Stomach (tissue), 9 donors: ENCODE data around the gene MAG. TPM values are rescaled to one million over a fixed set of nuclear protein-coding genes. Genes with fewer than 3 reads are reported as not detected.

ENCODE experiments used
- DNase-seq, 2 donors: peaks; one replicate each; pipeline versions ENCODE4 v3.0.0 to v3.0.0-alpha.2; 2013 to 2019
- H3K27ac ChIP-seq, 5 donors: fragments of 200-600 bp in 4 of 5; sonication (generic) in 4 of 5; one replicate each; pipeline ENCODE4 v1.5.1; 2013 to 2019; ENCODE audit warnings: mild to moderate bottlenecking in 1 of 5, moderate library complexity in 1 of 5
- H3K27me3 ChIP-seq, 3 donors: fragments of 200-600 bp; sonication (generic); one replicate each; pipeline ENCODE4 v1.5.1; 2017 to 2019; ENCODE audit warnings: mixed run types in 1 of 3
- H3K36me3 ChIP-seq, 4 donors: fragments of 200-600 bp; sonication (generic); 1 replicate in 3 of 4; 2 replicates in 1 of 4; pipeline ENCODE4 v1.5.1; 2016 to 2019
- H3K4me1 ChIP-seq, 4 donors: fragments of 200-600 bp; sonication (generic); one replicate each; pipeline ENCODE4 v1.5.1; 2016 to 2019
- H3K4me3 ChIP-seq, 4 donors: fragments of 200-600 bp; sonication (generic) in 3 of 4; one replicate each; pipeline ENCODE4 v1.5.1; 2016 to 2019; ENCODE audit warnings: mild to moderate bottlenecking in 1 of 4
- H3K9me3 ChIP-seq, 4 donors: fragments of 200-600 bp; sonication (generic); one replicate each; pipeline ENCODE4 v1.5.1; 2016 to 2019
- CTCF ChIP-seq, 7 experiments: fragments of 450-650 bp in 4 of 7; fragments of 200-600 bp in 3 of 7; sonication (generic) in 3 of 7; IDR thresholded peaks; one replicate each; pipeline ENCODE4 v1.5.1; 2016 to 2019; ENCODE audit warnings: antibody characterized with exemption in 7 of 7, control low read depth in 2 of 7, mild to moderate bottlenecking in 1 of 7
- EP300 ChIP-seq: sonication (generic); formaldehyde crosslinking; IDR thresholded peaks from one replicate; pipeline ENCODE4 v1.6.1; 2017; ENCODE audit warnings: antibody characterized with exemption
- POLR2A ChIP-seq, 4 donors: fragments of 450-650 bp; IDR thresholded peaks; one replicate each; pipeline ENCODE4 v1.6.1; 2016; ENCODE audit warnings: antibody characterized with exemption in 4 of 4, control low read depth in 2 of 4, mild to moderate bottlenecking in 1 of 4, moderate library complexity in 1 of 4
- POLR2AphosphoS5 ChIP-seq, 3 donors: sonication (generic); formaldehyde crosslinking; IDR thresholded peaks; one replicate each; pipeline ENCODE4 v1.6.1; 2016; ENCODE audit warnings: antibody characterized with exemption in 3 of 3
- WGBS, 5 donors: extraction: QIAGEN DNeasy Blood & Tissue Kit in 3 of 5; methylation state at CpG; one replicate each; pipeline versions ENCODE4 v1.1.5 to v1.1.7; 2013 to 2018; 5-methylcytosine and 5-hydroxymethylcytosine counted together
- intact Hi-C: fragments of 100-400 bp; cut with DNase I; formaldehyde crosslinking; loops from one replicate; pipeline ENCODE4 v1.15.1; 2023; ENCODE audit warnings: low total_unique reads
- polyA plus RNA-seq, 3 donors: library from polyadenylated mRNA; stranded (reverse); fragments of 200-250 nt; gene quantifications; one replicate each; pipeline ENCODE4 v1.2.3, GENCODE V29; 2013
- total RNA-seq, 5 donors: library from RNA; depleted of rRNA; stranded (reverse); fragments of >200 nt; gene quantifications; one replicate each; pipeline versions ENCODE4 v1.1.0 to v1.2.3, GENCODE V29; 2014 to 2016
- donor health status: healthy with polysubstance abuse.
- donor health status: Bipolar disorder and iron deficiency.
- donor health status: healthy.

Gene MAG
- total and polyA plus RNA-seq, 8 donors, result 0.05 to 5.5 (median 0.73) TPM; not detected in 5

- TF ChIP-seq EP300 (no peak), CTCF (IDR thresholded peaks at IDR 0.05) (no peak)
- Histone ChIP-seq H3K36me3 (no peaks in the 10 kb centered on the region), H3K4me3 (no peak overlapping the region), H3K27me3 (peaks cover 0 to 14% (median under 1%) of the 10 kb centered on the region in 3 donors), H3K27ac (no peak overlapping the region), H3K9me3 (no peaks in the 10 kb centered on the region), H3K4me1 (no peaks in the 10 kb centered on the region)
- intact Hi-C loops, result no loop called here
- 82 to 85% (median 83%) methylated on average over 16 of the region's 16 CpGs for WGBS, 5 donors
- DNase-seq, result no peak
Observed at GRCh38 chr19:35341006-35341405, 49.0 kb downstream of the MAG start.

- TF ChIP-seq EP300, result no peak
- no peak for TF ChIP-seq CTCF (IDR thresholded peaks at IDR 0.05)
- TF ChIP-seq POLR2A (IDR thresholded peaks at IDR 0.05), result no peak
- TF ChIP-seq POLR2AphosphoS5 (IDR thresholded peaks at IDR 0.05), result no peak
- Histone ChIP-seq H3K4me3 (no peak overlapping the region), H3K27me3 (peaks cover 0 to 19% (median 5%) of the 10 kb centered on the region in 3 donors), H3K36me3 (no peaks in the 10 kb centered on the region), H3K9me3 (no peaks in the 10 kb centered on the region), H3K27ac (no peak overlapping the region), H3K4me1 (peaks cover 0 to 3% (median 0%) of the 10 kb centered on the region in 4 donors)
- intact Hi-C loops, result no loop called here
- no peak for DNase-seq
- 81 to 89% (median 85%) methylated on average over 6 to 14 of the region's 14 CpGs for WGBS, 5 donors
Observed at GRCh38 chr19:35341565-35342225, 49.7 kb downstream of the MAG start.

- Histone ChIP-seq H3K9me3 (no peaks in the 10 kb centered on the region), H3K27ac (no peak overlapping the region), H3K27me3 (peaks cover 0 to 23% (median 5%) of the 10 kb centered on the region in 3 donors), H3K4me3 (no peak overlapping the region), H3K36me3 (no peaks in the 10 kb centered on the region), H3K4me1 (peaks cover 0 to 10% (median 0%) of the 10 kb centered on the region in 4 donors)
- TF ChIP-seq CTCF (IDR thresholded peaks at IDR 0.05) (no peak), EP300 (no peak), POLR2A (IDR thresholded peaks at IDR 0.05) (no peak), POLR2AphosphoS5 (IDR thresholded peaks at IDR 0.05) (no peak)
- no peak for DNase-seq
- intact Hi-C loops, result no loop called here
- 57 to 70% (median 64%) methylated on average over 5 of the region's 5 CpGs for WGBS, 5 donors
Observed at GRCh38 chr19:35342430-35342829, 50.5 kb downstream of the MAG start.

- intact Hi-C loops, result no loop called here
- peaks cover 0 to 11% (median 0%) of the 10 kb centered on the region in 4 donors for H3K4me1 ChIP-seq
- H3K4me3 ChIP-seq, result no peak overlapping the region
- 70 to 81% (median 76%) methylated on average over 15 to 17 of the region's 17 CpGs for WGBS, 5 donors
- H3K27me3 ChIP-seq, result peaks cover 0 to 23% (median 5%) of the 10 kb centered on the region in 3 donors
- DNase-seq, result no peak
- TF ChIP-seq POLR2A (IDR thresholded peaks at IDR 0.05) (no peak), POLR2AphosphoS5 (IDR thresholded peaks at IDR 0.05) (no peak), EP300 (no peak), CTCF (IDR thresholded peaks at IDR 0.05) (no peak)
- no peaks in the 10 kb centered on the region for H3K36me3 ChIP-seq
- H3K9me3 ChIP-seq, result no peaks in the 10 kb centered on the region
- H3K27ac ChIP-seq, result no peak overlapping the region
Observed at GRCh38 chr19:35344511-35345031, 52.6 kb downstream of the MAG start.
